ENCODE measurements around the gene MLC1.

MLC1 gene

DNA sequence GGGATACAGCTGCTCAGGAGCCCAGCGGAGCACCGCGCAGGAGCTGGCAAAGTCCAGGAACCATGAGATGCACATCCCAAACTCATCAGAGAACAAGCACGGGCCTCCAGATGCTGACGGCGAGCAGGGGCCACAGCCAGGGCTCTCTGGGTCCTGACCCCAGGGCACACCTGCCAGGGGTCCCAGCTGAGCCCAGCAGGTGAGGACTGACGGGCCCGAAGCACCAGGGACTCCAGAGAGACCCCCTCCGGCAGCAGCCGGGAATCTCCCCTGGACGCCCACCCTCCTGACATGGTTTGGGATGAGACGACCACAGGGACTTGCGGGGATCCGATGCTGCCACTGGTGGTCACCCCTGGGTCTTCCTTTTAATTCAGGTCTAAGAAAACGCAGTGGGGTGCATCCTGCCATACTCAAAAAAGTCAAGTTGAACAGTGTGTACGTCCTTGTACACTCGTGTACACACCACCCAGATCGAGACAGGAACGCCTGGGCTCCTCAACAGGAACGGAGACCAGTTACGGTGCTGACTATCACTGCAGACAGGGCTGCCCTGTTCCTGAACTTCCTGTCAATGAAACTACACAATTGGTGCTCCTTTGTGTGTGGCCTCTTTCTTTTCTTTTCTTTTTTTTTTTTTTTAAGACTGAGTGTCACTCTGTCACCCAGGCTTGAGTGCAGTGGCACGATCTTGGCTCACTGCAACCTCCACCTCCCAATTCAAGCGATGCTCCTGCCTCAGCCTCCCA lies 49.1 kb downstream of the MLC1 start:
- no peak for DNase-seq (ENCODE audit: low read depth in 2 of 2)

DNA sequence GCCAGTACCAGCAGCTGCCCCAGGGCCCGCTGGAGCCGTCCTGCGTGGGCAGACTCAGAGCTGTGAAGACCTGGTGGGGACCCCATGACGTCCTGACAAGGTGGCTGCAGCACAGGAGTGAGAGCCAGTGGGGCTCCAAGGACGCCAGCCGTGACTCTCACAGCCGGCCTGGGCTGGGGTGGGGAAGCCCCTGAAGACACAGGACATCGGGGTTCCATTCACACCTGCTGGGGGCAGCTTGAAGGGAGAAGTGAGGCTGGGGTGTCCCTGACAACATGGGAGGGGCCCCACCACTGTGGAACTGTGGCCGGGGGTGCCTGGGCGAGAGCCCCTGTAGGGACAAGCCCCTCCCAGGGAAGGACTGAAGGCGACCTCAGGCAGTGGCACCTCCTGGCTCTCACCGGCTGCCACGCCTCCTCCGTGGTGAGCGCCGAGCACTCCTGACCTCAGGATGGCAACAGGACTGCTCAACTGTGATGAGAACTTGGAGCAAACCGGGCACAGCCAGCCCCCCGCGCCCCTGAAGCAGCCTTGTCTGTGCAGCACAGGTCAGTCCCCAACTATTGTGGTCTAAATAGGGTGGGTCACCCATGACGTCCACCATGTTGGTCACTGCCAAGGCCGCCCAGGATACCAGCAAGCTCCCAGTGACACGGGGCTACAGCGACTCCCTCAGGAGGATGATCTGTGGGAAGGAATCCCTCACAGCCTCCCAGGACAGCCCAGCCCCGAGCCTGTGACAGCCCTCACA lies 49.9 kb downstream of the MLC1 start:
- DNase-seq (ENCODE audit: low read depth in 2 of 2), result no peak

GRCh38 chr22:50034126-50035081 lies 50.8 kb downstream of the MLC1 start:
- no peak for DNase-seq (ENCODE audit: low read depth in 2 of 2)

DNA sequence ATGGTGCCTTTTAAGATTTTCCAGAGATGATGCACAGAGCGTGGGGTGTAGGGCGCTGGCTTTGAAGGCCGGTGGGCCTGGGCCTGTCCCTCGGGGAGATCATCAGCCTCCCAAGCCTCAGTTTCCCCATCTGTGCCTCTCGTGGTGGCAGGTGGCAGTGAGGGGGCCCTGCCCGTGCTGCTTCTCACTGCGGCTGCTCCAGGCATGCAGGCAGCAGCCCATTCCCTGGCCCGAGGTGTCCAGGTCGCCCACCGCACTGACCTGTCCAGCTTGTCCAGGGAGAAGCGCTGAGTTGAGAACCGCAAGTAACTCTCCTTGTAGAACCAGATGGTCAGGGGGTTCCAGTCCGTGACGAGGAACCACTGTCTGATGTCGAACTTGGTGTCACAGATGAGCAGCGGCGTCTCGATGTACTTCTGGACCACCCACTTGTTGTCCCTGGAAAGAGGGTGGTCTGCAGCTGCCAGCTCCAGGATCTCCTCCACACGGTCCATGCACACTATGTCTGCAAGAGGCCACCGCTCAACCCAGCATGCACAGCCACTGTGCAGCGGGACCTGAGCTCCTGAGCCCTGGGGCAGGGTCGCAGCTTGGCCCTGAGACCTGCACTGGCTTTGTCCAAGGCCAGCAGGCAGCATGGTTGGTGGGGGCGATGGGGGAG lies 52.2 kb downstream of the MLC1 start:
- DNase-seq (ENCODE audit: low read depth in 2 of 2), result no peak

DNA sequence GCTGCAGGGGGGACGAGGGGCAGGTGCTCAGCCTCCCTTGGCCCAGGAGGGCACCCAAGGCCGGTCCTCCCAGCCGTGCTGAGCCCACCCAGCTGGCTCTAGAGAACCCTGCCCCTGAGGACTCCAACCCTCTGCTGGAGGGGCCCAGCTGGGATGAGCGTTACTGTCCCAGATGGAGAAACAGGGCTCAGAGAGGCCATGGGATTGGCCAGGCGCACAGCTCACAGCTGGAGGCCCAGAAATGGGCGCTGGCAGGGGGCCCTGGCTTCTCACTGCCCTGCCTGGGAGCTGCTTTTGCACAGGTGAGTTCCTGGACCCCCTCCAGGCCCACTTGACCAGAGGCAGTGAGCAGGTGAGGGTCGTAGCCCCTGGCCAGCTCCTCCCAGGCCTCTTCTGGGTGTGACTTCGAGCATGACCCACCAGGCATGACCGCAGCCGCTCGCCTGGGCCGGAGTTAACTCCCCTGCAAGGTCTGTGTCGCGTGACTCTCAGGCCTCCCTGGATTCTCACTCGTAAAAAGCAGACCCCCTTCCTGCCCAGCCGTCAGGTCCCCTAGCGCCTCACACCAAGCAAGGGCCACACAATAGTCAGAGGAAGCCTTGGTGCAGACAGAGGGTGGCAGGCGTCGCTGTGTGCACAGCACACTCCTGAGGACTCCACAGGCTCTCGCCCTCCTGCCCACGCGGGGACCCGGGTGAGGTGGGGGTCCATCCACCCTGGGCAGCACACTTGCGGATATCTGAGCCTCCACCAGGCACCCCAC lies 52.9 kb downstream of the MLC1 start:
- DNase-seq (ENCODE audit: low read depth in 2 of 2), result no peak

- DNase-seq (ENCODE audit: low read depth in 2 of 2), result no peak
These were observed 53.8 kb downstream of the MLC1 start for GRCh38 chr22:50031189-50032091.

GRCh38 chr22:50030297-50031188 lies 54.7 kb downstream of the MLC1 start:
- DNase-seq (ENCODE audit: low read depth in 2 of 2), result peak; percentile 15 to 18

DNA sequence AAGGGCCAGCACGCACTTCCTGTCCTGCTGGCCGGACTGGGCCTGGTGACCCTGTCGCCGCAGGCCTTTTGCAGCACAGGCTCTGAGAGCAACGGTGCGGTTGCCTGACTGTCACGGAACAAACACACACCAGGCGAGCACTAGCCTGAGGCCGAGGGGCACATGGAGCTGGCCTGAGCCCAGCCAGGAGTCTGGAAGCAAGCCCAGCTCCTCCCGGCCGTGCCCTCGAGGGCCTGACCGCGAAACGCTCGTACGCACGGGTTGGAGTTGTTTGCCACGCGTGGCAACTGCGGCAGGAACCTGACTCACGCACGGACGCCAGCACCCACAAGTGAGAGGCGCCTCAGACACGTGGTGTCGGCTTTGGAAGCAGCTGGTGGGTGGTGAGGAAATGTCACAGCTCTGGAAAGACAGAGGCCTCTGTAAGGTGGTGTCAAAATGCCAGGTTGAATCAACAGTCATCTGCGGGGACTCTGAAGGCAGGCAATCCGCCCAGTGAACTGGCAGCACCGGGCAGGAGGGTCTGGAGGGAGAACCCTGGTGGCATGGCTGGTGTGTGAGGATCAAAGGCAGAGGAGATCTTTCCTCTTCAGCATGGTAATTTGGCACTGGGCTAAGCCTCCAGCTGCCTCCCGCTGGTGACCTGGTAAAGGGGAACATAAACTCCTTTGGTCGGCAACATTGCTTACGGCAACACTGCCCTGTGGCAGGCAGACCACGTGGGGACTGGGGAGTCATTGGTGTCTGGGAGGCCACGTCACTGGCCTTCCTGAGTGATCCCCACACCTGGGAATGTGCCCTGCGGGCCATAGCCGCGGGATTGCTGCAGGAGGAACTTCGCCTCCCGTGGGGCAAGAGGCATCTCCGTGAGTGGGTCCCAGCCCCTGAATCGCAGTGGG lies 57.3 kb downstream of the MLC1 start:
- no peak for DNase-seq (ENCODE audit: low read depth in 2 of 2)

- no peak for DNase-seq (ENCODE audit: low read depth in 2 of 2)
These were observed 59.2 kb downstream of the MLC1 start for GRCh38 chr22:50025993-50026392.

DNA sequence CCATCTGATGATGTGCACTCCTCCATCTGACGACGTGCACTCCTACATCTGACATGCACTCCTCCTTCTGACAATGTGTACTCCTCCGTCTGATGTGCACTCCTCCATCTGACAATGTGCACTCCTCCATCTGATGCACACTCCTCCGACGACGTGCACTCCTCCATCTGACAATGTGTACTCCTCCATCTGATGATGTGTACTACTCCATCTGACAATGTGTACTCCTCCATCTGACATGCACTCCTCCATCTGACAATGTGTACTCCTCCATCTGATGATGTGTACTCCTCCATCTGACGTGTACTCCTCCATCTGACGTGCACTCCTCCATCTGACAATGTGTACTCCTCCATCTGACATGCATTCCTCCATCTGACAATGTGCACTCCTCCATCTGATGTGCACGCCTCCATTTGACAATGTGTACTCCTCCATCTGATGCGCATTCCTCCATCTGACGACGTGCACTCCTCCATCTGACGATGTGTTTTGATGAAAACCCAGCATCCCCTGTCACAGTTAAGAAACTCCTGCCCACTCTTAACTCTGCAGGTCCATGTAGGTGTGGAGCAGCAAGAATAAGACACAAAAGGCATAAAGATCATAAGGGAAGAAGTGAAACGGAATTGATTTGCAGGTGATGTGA lies 62.9 kb downstream of the MLC1 start:
- DNase-seq (ENCODE audit: low read depth in 2 of 2), result no peak

- no peak for DNase-seq (ENCODE audit: low read depth in 2 of 2)
These were observed 64.6 kb downstream of the MLC1 start for GRCh38 chr22:50020606-50021005.

DNA sequence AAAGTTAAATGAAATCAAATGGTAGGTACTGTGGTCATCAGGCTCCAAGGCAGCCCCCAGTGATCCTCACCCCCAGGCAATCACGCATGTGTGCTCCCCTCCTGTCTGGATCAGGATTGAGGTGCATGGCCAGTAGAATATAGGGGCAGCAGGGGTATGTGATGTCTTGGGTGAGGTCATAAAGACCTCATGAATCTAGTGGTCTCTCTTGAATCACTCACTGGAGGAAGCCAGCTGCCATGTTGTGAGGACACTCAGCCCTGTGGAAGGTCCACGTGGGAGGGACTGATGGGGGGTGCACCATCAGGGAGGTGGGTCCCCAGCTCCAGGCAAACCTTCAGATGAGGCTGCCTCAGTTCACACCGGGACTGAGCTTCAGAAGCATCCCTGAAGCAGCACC lies 65.9 kb downstream of the MLC1 start:
- DNase-seq (ENCODE audit: low read depth in 2 of 2), result no peak

- DNase-seq (ENCODE audit: low read depth in 2 of 2), result no peak
These were observed 66.5 kb downstream of the MLC1 start for GRCh38 chr22:50018608-50019285.

GRCh38 chr22:50017701-50018224 lies 67.5 kb downstream of the MLC1 start:
- DNase-seq (ENCODE audit: low read depth in 2 of 2), result no peak

- DNase-seq (ENCODE audit: low read depth in 2 of 2), result no peak
These were observed 68.1 kb downstream of the MLC1 start for GRCh38 chr22:50016988-50017700.
